Measurements from ENCODE around the gene IL15RA. TPM values are rescaled to one million over a fixed set of nuclear protein-coding genes. Genes with fewer than 3 reads are reported as not detected.

The IL15RA gene
- total RNA-seq, 1 donor from 2014 or later: 3.1 TPM

- Histone ChIP-seq H3K27ac (ENCODE audit: low read depth, low read length) (peak overlapping the region; percentile 100), H3K4me2 (ENCODE audit: low read length) (peak overlapping the region; percentile 76)
- peaks cover 2% of the 10 kb centered on the region for H3K27me3 Mint-ChIP-seq (ENCODE audit: low read depth, unreplicated experiment)
Observed at GRCh38 chr10:5945561-5946418, 31.6 kb downstream of the IL15RA start.

DNA sequence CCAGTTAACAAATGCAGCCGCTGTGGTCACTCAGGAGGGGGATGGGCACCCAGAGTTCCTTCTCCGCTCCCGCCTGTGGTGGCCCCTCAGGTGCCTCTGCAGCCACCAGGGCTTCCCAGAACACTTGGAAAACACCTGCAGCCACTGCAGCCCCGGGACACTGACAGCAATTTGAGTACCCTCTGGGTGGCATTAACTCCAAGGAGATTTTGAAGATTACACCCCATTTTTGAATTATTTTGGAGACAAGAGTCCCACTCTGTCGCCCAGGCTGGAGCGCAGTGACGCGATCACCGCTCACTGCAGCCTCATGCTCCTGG is 32.2 kb downstream of the IL15RA start:
- Histone ChIP-seq H3K36me3 (ENCODE audit: insufficient read depth, low read length) (no peaks in the 10 kb centered on the region), H3K9me3 (ENCODE audit: insufficient read depth, low read depth, low read length) (no peaks in the 10 kb centered on the region), H3K4me2 (ENCODE audit: low read length) (peak overlapping the region; percentile 76), H3K79me2 (ENCODE audit: insufficient read depth, low read length) (no peaks in the 10 kb centered on the region), H3K4me3 (ENCODE audit: insufficient read depth, low read depth, low read length) (peak overlapping the region; percentile 30), H3K9ac (ENCODE audit: low read length) (peak overlapping the region; percentile 78), H4K20me1 (ENCODE audit: insufficient read depth, low read length) (no peaks in the 10 kb centered on the region), H2AFZ (ENCODE audit: low read depth, low read length) (peak overlapping the region; percentile 76), H3K27me3 (ENCODE audit: insufficient read depth, low read length) (no peaks in the 10 kb centered on the region), H3K27ac (ENCODE audit: low read depth, low read length) (peak overlapping the region; percentile 100), H3K4me1 (ENCODE audit: insufficient read depth, low read length) (peaks cover 30% of the 10 kb centered on the region)
- peaks cover 2% of the 10 kb centered on the region for H3K27me3 Mint-ChIP-seq (ENCODE audit: low read depth, unreplicated experiment)
- FAIRE-seq: no peak
- no peaks in the 10 kb centered on the region for H3K36me3 Mint-ChIP-seq (ENCODE audit: low read depth, unreplicated experiment)
- TF ChIP-seq EZH2 (IDR thresholded peaks at IDR 0.05; ENCODE audit: insufficient read depth, low read length): no peak
- TF ChIP-seq, protein P1, sequence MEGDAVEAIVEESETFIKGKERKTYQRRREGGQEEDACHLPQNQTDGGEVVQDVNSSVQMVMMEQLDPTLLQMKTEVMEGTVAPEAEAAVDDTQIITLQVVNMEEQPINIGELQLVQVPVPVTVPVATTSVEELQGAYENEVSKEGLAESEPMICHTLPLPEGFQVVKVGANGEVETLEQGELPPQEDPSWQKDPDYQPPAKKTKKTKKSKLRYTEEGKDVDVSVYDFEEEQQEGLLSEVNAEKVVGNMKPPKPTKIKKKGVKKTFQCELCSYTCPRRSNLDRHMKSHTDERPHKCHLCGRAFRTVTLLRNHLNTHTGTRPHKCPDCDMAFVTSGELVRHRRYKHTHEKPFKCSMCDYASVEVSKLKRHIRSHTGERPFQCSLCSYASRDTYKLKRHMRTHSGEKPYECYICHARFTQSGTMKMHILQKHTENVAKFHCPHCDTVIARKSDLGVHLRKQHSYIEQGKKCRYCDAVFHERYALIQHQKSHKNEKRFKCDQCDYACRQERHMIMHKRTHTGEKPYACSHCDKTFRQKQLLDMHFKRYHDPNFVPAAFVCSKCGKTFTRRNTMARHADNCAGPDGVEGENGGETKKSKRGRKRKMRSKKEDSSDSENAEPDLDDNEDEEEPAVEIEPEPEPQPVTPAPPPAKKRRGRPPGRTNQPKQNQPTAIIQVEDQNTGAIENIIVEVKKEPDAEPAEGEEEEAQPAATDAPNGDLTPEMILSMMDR (IDR thresholded peaks at IDR 0.05; ENCODE audit: insufficient read depth, low read depth, low read length): no peak
- no peak for DNase-seq (ENCODE audit: low read depth)
- H3K27ac Mint-ChIP-seq (ENCODE audit: unreplicated experiment): peak overlapping the region; percentile 88
- H3K9me3 Mint-ChIP-seq (ENCODE audit: unreplicated experiment): peaks cover 1% of the 10 kb centered on the region
- H3K4me1 Mint-ChIP-seq (ENCODE audit: low read depth, unreplicated experiment): peaks cover 25% of the 10 kb centered on the region
- H3K4me3 Mint-ChIP-seq (ENCODE audit: unreplicated experiment): no peak overlapping the region

More at GRCh38 chr10:5945561-5946418, 31.6 kb downstream of the IL15RA start:
- Histone ChIP-seq H3K9ac (ENCODE audit: low read length) (peak overlapping the region; percentile 78), H3K4me3 (ENCODE audit: insufficient read depth, low read depth, low read length) (peak overlapping the region; percentile 30), H3K79me2 (ENCODE audit: insufficient read depth, low read length) (no peaks in the 10 kb centered on the region), H3K4me1 (ENCODE audit: insufficient read depth, low read length) (peaks cover 35% of the 10 kb centered on the region), H4K20me1 (ENCODE audit: insufficient read depth, low read length) (no peaks in the 10 kb centered on the region), H2AFZ (ENCODE audit: low read depth, low read length) (peak overlapping the region; percentile 76), H3K27me3 (ENCODE audit: insufficient read depth, low read length) (no peaks in the 10 kb centered on the region), H3K9me3 (ENCODE audit: insufficient read depth, low read depth, low read length) (no peaks in the 10 kb centered on the region), H3K36me3 (ENCODE audit: insufficient read depth, low read length) (no peaks in the 10 kb centered on the region)
- H3K4me1 Mint-ChIP-seq (ENCODE audit: low read depth, unreplicated experiment): peaks cover 28% of the 10 kb centered on the region
- FAIRE-seq (no peak), DNase-seq (ENCODE audit: low read depth) (peak; percentile 98)
- H3K36me3 Mint-ChIP-seq (ENCODE audit: low read depth, unreplicated experiment): no peaks in the 10 kb centered on the region
- peak overlapping the region; percentile 87 for H3K27ac Mint-ChIP-seq (ENCODE audit: unreplicated experiment)
- no peak overlapping the region for H3K4me3 Mint-ChIP-seq (ENCODE audit: unreplicated experiment)
- peaks cover 1% of the 10 kb centered on the region for H3K9me3 Mint-ChIP-seq (ENCODE audit: unreplicated experiment)
- TF ChIP-seq, protein P1 (IDR thresholded peaks at IDR 0.05; ENCODE audit: insufficient read depth, low read depth, low read length): no peak
- TF ChIP-seq EZH2 (IDR thresholded peaks at IDR 0.05; ENCODE audit: insufficient read depth, low read length): no peak
